Right cardiac atrium (tissue), 5 donors: Measurements from ENCODE around the gene CNOT8. TPM values are rescaled to one million over a fixed set of nuclear protein-coding genes. Genes with fewer than 3 reads are reported as not detected.
A peak's percentile ranks its signal among the peaks of the same experiment; 100 is the strongest.

Source experiments
- ATAC-seq, 2 donors: fragments of 200-7000 bp; cut with Tn5 transposase; one replicate each; pipeline versions ENCODE4 v1.8.0 to v1.9.1; 2020; ENCODE audit warnings: moderate library complexity in 2 of 2, mild to moderate bottlenecking in 1 of 2
- DNase-seq, 3 donors: peaks; one replicate each; pipeline ENCODE4 v3.0.0-alpha.2; 2020
- H3K27ac ChIP-seq: one replicate; pipeline ENCODE4 v1.5.1; 2013; ENCODE audit warnings: mild to moderate bottlenecking, low read length, control low read depth, moderate library complexity
- H3K27me3 ChIP-seq: one replicate; pipeline ENCODE4 v1.6.1; 2013; ENCODE audit not compliant: control insufficient read depth, insufficient read depth
- H3K4me1 ChIP-seq: one replicate; pipeline ENCODE4 v1.6.1; 2013; ENCODE audit warnings: low read length; ENCODE audit not compliant: control insufficient read depth, insufficient read depth
- H3K4me3 ChIP-seq: one replicate; pipeline ENCODE4 v1.5.1; 2013; ENCODE audit warnings: low read length, control low read depth
- H3K9me3 ChIP-seq: one replicate; pipeline ENCODE4 v1.6.1; 2013; ENCODE audit warnings: low read length; ENCODE audit not compliant: control insufficient read depth
- WGBS: extraction: QIAGEN DNeasy Blood & Tissue Kit; methylation state at CpG from one replicate; pipeline ENCODE4 v1.1.7; 2013; 5-methylcytosine and 5-hydroxymethylcytosine counted together
- intact Hi-C, 4 donors: fragments of 100-400 bp; cut with DNase I; formaldehyde crosslinking; loops; one replicate each; pipeline versions ENCODE4 v1.11.0 to v1.14.0; 2022 to 2023
- polyA plus RNA-seq: library from polyadenylated mRNA; stranded (reverse); fragments of 200-250 nt; gene quantifications from one replicate; pipeline ENCODE4 v1.2.3, GENCODE V29; 2013
- total RNA-seq, 4 donors: library from RNA; stranded (reverse); fragmentation: NEBNext Ultra II Directional; extraction: Animal tissue kit (Norgen Biotek cat#: 25700); gene quantifications; one replicate each; pipeline ENCODE4 v1.2.1, GENCODE V29; 2021
- donor health status: healthy with polysubstance abuse.
- donor health status: DM: no; HTN: yes; CAD: no.
- donor health status: DM: no; HTN: no; CAD: no.
- donor health status: DM: no; HTN: yes; CAD: no; lungs with severe emphysema.
- donor health status: DM: yes; HTN: yes; CAD: no.

Gene CNOT8
- total and polyA plus RNA-seq, 5 donors = 19.6 to 28.9 (median 26.3) TPM

GRCh38 chr5:154865466-154866184 is 7.2 kb downstream of the CNOT8 start:
- intact Hi-C loops = no loop called here
- Histone ChIP-seq H3K27ac (no peak overlapping the region), H3K9me3 (no peaks in the 10 kb centered on the region), H3K4me1 (peaks cover 2% of the 10 kb centered on the region), H3K4me3 (no peak overlapping the region), H3K27me3 (no peaks in the 10 kb centered on the region)
- 65% methylated on average over 5 of the region's 5 CpGs for WGBS
- ATAC-seq = no peak
- no peak for DNase-seq

- ATAC-seq = no peak
- intact Hi-C loops = no loop called here
- Histone ChIP-seq H3K27ac (no peak overlapping the region), H3K9me3 (no peaks in the 10 kb centered on the region), H3K4me3 (no peak overlapping the region), H3K27me3 (no peaks in the 10 kb centered on the region), H3K4me1 (peaks cover 2% of the 10 kb centered on the region)
- no peak for DNase-seq
- 81% methylated on average over 2 of the region's 2 CpGs for WGBS
Measured at GRCh38 chr5:154866841-154867240, 8.4 kb downstream of the CNOT8 start.

DNA sequence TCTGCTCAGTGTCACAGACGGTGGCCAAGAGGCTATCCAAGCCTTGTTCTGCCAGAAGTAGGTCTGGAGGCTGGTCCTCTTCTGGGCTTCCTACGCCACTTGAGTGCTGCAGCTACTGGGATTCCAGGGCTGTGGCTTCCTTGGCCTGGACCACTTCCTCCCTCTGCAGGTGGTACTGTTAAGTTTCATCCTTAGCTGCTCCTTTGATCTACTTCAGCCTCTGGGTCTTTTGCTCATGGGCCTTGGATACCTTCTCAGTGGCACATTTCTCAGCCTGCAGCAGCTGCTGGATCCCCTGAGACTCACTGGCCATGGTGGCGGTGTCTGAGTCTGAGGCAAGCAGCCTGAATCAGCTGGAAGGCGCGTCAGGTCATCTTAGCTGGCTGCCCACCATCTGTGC is 10.3 kb downstream of the CNOT8 start:
- 78% methylated on average over 5 of the region's 5 CpGs for WGBS

DNA sequence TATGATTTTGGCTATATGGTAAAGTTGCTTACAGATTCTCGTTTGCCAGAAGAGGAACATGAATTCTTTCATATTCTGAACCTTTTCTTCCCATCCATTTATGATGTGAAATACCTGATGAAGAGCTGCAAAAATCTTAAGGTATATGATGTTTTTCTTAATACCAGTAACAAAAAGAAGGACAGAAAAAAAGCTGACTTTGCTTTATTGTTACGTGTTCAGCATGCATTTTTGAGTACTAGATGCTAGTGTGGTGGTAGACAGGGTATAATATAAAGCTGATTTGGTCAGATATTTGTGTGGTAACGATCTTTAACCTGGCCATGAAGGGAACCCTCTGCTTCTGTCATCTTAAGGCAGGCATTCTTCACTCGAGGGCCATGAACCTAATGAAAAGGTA is 13.3 kb downstream of the CNOT8 start:
- H3K4me3 ChIP-seq = no peak overlapping the region
- no peak overlapping the region for H3K27ac ChIP-seq
- WGBS = 87% methylated on average over 4 of the region's 4 CpGs
- H3K9me3 ChIP-seq = no peaks in the 10 kb centered on the region
- DNase-seq = no peak
- no peaks in the 10 kb centered on the region for H3K4me1 ChIP-seq
- no peak for ATAC-seq
- intact Hi-C loops = no loop called here
- H3K27me3 ChIP-seq = no peaks in the 10 kb centered on the region

More for the DNA sequence above, 10.3 kb downstream of the CNOT8 start:
- ATAC-seq (peak; percentile 34 to 47), DNase-seq (peak in 1 of 3 donors; percentile 26)
- intact Hi-C loops = no loop called here
- Histone ChIP-seq H3K4me3 (no peak overlapping the region), H3K27ac (no peak overlapping the region), H3K4me1 (peaks cover 2% of the 10 kb centered on the region), H3K9me3 (no peaks in the 10 kb centered on the region), H3K27me3 (no peaks in the 10 kb centered on the region)

- DNase-seq = peak in 1 of 3 donors; percentile 63
- Histone ChIP-seq H3K9me3 (no peaks in the 10 kb centered on the region), H3K4me3 (no peak overlapping the region), H3K27ac (peak overlapping the region; percentile 20), H3K27me3 (no peaks in the 10 kb centered on the region), H3K4me1 (no peaks in the 10 kb centered on the region)
- ATAC-seq = peak in 1 of 2 donors; percentile 53
- intact Hi-C loops = no loop called here
- WGBS = 80% methylated on average over 5 of the region's 5 CpGs
Measured at GRCh38 chr5:154873791-154874331, 15.4 kb downstream of the CNOT8 start.

DNA sequence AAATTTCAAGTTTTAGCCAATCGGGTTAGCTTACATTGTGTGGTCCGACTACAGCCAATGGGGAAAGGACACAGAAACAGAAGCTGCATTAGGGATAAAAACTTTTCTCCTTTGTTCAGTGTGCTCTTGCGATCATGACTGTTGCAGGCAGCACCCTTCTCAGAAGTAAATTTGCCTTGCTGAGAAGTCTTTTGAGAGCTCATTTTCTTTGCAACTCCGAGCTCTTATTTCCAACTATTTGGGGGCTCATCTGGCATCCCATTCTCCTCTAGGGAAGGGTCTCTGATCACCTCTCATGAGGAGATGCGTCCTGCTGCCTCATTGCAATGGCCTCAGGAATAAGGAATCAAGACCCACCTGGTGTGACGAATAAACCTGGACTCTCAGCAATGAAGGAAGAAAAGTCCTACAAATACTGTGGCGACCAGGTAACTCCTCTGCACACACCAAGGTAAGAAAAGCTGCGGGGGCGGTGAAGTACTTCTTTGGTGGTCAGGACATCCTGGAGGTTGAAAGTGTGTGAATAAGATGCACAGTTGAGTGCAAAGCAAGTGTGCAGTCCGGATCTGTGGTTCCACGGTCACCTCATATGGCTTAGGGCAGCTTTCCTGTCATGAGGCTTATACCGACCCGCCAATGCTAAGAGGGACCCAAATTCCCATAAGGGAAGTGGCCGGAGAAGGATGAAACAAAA is 20.4 kb downstream of the CNOT8 start:
- no peaks in the 10 kb centered on the region for H3K9me3 ChIP-seq
- DNase-seq = no peak
- H3K4me3 ChIP-seq = no peak overlapping the region
- no peaks in the 10 kb centered on the region for H3K27me3 ChIP-seq
- 91% methylated on average over 14 of the region's 14 CpGs for WGBS
- no peak overlapping the region for H3K27ac ChIP-seq
- intact Hi-C loops = no loop called here
- ATAC-seq = no peak
- no peaks in the 10 kb centered on the region for H3K4me1 ChIP-seq

DNA sequence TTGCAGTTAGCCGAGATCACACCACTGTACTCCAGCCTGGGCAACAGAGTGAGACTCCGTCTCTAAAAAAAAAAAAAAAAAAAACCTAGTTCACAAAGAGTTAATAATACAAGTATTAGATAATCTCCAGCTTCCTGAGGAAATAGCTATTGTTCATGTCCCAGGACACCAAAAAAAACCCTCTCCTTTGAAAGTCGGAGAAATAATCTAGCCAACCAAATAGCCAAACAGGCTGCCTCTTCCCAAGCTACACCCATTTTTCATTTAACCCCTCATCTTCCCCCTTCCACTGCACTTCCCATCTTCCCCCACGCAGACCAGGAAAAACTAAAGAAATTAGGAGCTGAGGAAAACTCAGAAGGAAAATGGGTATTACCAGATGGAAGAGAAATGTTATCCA is 23.6 kb downstream of the CNOT8 start:
- H3K4me3 ChIP-seq = no peak overlapping the region
- H3K9me3 ChIP-seq = no peaks in the 10 kb centered on the region
- 57% methylated on average over 4 of the region's 4 CpGs for WGBS
- ATAC-seq = peak; percentile 19 to 73
- intact Hi-C loops = no loop called here
- no peak for DNase-seq
- H3K27me3 ChIP-seq = no peaks in the 10 kb centered on the region
- peak overlapping the region; percentile 56 for H3K27ac ChIP-seq
- no peaks in the 10 kb centered on the region for H3K4me1 ChIP-seq

DNA sequence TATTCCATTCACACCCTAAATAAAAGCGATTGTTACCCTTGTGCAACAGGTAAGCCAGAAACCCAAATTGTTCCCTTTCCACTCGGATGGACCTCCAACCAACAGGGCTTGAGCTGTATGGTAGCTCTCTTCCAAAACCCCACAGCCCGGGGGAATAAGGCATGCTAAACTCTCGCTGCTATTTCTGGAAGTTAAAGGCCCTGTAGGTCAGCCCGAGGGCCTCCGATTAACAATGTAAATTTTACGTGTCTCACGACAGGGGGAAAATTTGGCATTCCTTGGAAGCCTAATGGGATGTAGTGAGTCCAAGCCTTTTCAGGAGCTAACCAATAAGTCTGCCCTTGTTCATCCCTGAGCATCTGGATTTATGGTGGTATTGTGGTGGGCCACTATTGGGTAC is 26.0 kb downstream of the CNOT8 start:
- Histone ChIP-seq H3K4me1 (no peaks in the 10 kb centered on the region), H3K27me3 (no peaks in the 10 kb centered on the region), H3K27ac (no peak overlapping the region), H3K4me3 (no peak overlapping the region), H3K9me3 (no peaks in the 10 kb centered on the region)
- WGBS = 91% methylated on average over 8 of the region's 8 CpGs
- intact Hi-C loops = no loop called here
- DNase-seq (no peak), ATAC-seq (no peak)

GRCh38 chr5:154885439-154885838 is 27.0 kb downstream of the CNOT8 start:
- H3K27me3 ChIP-seq = no peaks in the 10 kb centered on the region
- DNase-seq (no peak), ATAC-seq (no peak)
- H3K4me1 ChIP-seq = no peaks in the 10 kb centered on the region
- H3K27ac ChIP-seq = no peak overlapping the region
- H3K4me3 ChIP-seq = no peak overlapping the region
- no peaks in the 10 kb centered on the region for H3K9me3 ChIP-seq
- WGBS = 87% methylated on average over 2 of the region's 2 CpGs
- intact Hi-C loops = no loop called here

- H3K4me3 ChIP-seq = no peak overlapping the region
- ATAC-seq (peak in 1 of 2 donors; percentile 81), DNase-seq (peak in 2 of 3 donors; percentile 32 to 58)
- H3K27ac ChIP-seq = no peak overlapping the region
- no peaks in the 10 kb centered on the region for H3K9me3 ChIP-seq
- 74% methylated on average over 13 of the region's 13 CpGs for WGBS
- H3K4me1 ChIP-seq = no peaks in the 10 kb centered on the region
- H3K27me3 ChIP-seq = no peaks in the 10 kb centered on the region
- intact Hi-C loops = no loop called here
Measured at GRCh38 chr5:154892369-154892771, 33.9 kb downstream of the CNOT8 start.

- no peaks in the 10 kb centered on the region for H3K9me3 ChIP-seq
- 88% methylated on average over 5 of the region's 5 CpGs for WGBS
- intact Hi-C loops = no loop called here
Measured at GRCh38 chr5:154893381-154893780, 35.0 kb downstream of the CNOT8 start.

More at GRCh38 chr5:154893381-154893780, 35.0 kb downstream of the CNOT8 start:
- no peaks in the 10 kb centered on the region for H3K4me1 ChIP-seq
- DNase-seq = no peak
- no peak overlapping the region for H3K27ac ChIP-seq
- no peak overlapping the region for H3K4me3 ChIP-seq
- H3K27me3 ChIP-seq = no peaks in the 10 kb centered on the region
- ATAC-seq = no peak
